GM18858 (cell line): ENCODE measurements around the gene SLC35E2B.
A peak's percentile ranks its signal among the peaks of the same experiment; 100 is the strongest.

Source experiments
- ATAC-seq: cut with Tn5 transposase; IDR thresholded peaks from one replicate; pipeline ENCODE4 v1.9.1; 2021; ENCODE audit not compliant: unreplicated experiment

Gene SLC35E2B

GRCh38 chr1:1615256-1616044 lies 77.1 kb downstream of the SLC35E2B start, which contains the start of gene MIB2:
MIB2 (plus strand) TSS chr1:1615500; CDS start chr1:1623453, 7,953 bp downstream.
- ATAC-seq = peak; percentile 71

- ATAC-seq = no peak
Observed at GRCh38 chr1:1614954-1615255, 77.7 kb downstream of the SLC35E2B start.

- ATAC-seq = no peak
Observed at GRCh38 chr1:1614204-1614953, 78.2 kb downstream of the SLC35E2B start.

GRCh38 chr1:1613509-1614082 lies 79.0 kb downstream of the SLC35E2B start:
- no peak for ATAC-seq

GRCh38 chr1:1612104-1612400 lies 80.5 kb downstream of the SLC35E2B start:
- ATAC-seq = no peak

GRCh38 chr1:1610796-1611195 lies 81.8 kb downstream of the SLC35E2B start:
- no peak for ATAC-seq

GRCh38 chr1:1609822-1610485 lies 82.6 kb downstream of the SLC35E2B start:
- ATAC-seq = no peak
